Measurements from ENCODE around the gene FBXW5. TPM values are rescaled to one million over a fixed set of nuclear protein-coding genes. Genes with fewer than 3 reads are reported as not detected.

The FBXW5 gene
- total and polyA plus RNA-seq, 9 of the 15 experiments (the other 6 are each of a cell fraction or from before 2014, with no cell fraction given): 0.21 to 128 (median 37.0) TPM

- intact Hi-C loops (cut with micrococcal nuclease) (no loop called here), in situ Hi-C loops (cut with MboI) (no loop called here)
- CTCF ChIA-PET (ENCODE audit: low intra/inter-chr PET ratio): no interaction called here
- Histone ChIP-seq H3K9ac (ENCODE audit: insufficient read depth in 1 of 2, low read depth in 2 of 2, low read length in 2 of 2) (peak overlapping the region in 1 of 2 experiments; percentile 55; a peak in 1 of 4 replicates), H3K27me3 (ENCODE audit: control insufficient read depth in 2 of 2, insufficient read depth in 2 of 2, low read length in 2 of 2) (peaks cover 2 to 7% of the 10 kb centered on the region in 2 experiments; a peak in 3 of 5 replicates), H3K4me3 (no peak overlapping the region), H4K20me1 (replicated peaks; ENCODE audit: control insufficient read depth, insufficient read depth, low read length) (0 out of 2 replicates have a peak, but pooled peaks cover 4% of the 10 kb centered on the region), H3K4me2 (ENCODE audit: insufficient read depth, low read length) (no peak overlapping the region), H3K4me1 (replicated peaks in 1 of 2; ENCODE audit: control insufficient read depth in 2 of 2, insufficient read depth in 2 of 2, low read length in 2 of 2) (peaks cover 0 to 62% of the 10 kb centered on the region in 2 experiments; a peak in 4 of 5 replicates), H2AFZ (ENCODE audit: low read depth, low read length) (no peak overlapping the region), H3K9me3 (replicated peaks; ENCODE audit: control insufficient read depth, insufficient read depth, low read depth, low read length) (no peaks in the 10 kb centered on the region), H3K27ac (ENCODE audit: extremely low read depth, low read depth, low read length) (no peak overlapping the region), H3K79me2 (ENCODE audit: control insufficient read depth, insufficient read depth, low read length) (no peaks in the 10 kb centered on the region), H3K36me3 (ENCODE audit: control insufficient read depth, insufficient read depth, low read length) (no peaks in the 10 kb centered on the region), H3K9me1 (ENCODE audit: control insufficient read depth, insufficient read depth, low read length) (no peaks in the 10 kb centered on the region)
- POLR2A ChIA-PET: interaction anchor here (1.0 kb wide), 1 partner anchor 19 kb away, joined by 6 read pairs; no protein-coding TSS in a partner anchor
- no TSS peak for BruUV-seq (replicated peaks)
- TF ChIP-seq HDAC6 (IDR thresholded peaks at IDR 0.05; ENCODE audit: low read depth, low read length): no peak
- no peak for DNase-seq (ENCODE audit: extremely low read depth in 1 of 4, low spot score in 3 of 4)
- ATAC-seq: no peak
- no peak for FAIRE-seq
- whole genome bisulfite sequencing (ENCODE audit: insufficient coverage, low coverage, missing lambda C conversion rate): 10% methylated on average over 13 of the region's 14 CpGs
Observed at GRCh38 chr9:136955202-136955942, 10.8 kb upstream of the FBXW5 start.

GRCh38 chr9:136954270-136955083, 9.9 kb upstream of the FBXW5 start:
- no peak for FAIRE-seq
- intact Hi-C loops (cut with micrococcal nuclease): no loop called here
- POLR2A ChIA-PET: interaction anchor here (1.0 kb wide), 1 partner anchor 19 kb away, joined by 6 read pairs; no protein-coding TSS in a partner anchor

More at GRCh38 chr9:136954270-136955083, 9.9 kb upstream of the FBXW5 start:
- Histone ChIP-seq H3K4me3 (no peak overlapping the region), H3K4me2 (ENCODE audit: insufficient read depth, low read length) (no peak overlapping the region), H3K79me2 (ENCODE audit: control insufficient read depth, insufficient read depth, low read length) (no peaks in the 10 kb centered on the region), H3K9ac (ENCODE audit: insufficient read depth in 1 of 2, low read depth in 2 of 2, low read length in 2 of 2) (no peak overlapping the region), H2AFZ (ENCODE audit: low read depth, low read length) (no peak overlapping the region), H3K9me3 (replicated peaks; ENCODE audit: control insufficient read depth, insufficient read depth, low read depth, low read length) (no peaks in the 10 kb centered on the region), H3K27me3 (ENCODE audit: control insufficient read depth in 2 of 2, insufficient read depth in 2 of 2, low read length in 2 of 2) (peaks cover 2 to 7% of the 10 kb centered on the region in 2 experiments; a peak in 3 of 5 replicates), H3K27ac (ENCODE audit: extremely low read depth, low read depth, low read length) (no peak overlapping the region), H4K20me1 (replicated peaks; ENCODE audit: control insufficient read depth, insufficient read depth, low read length) (0 out of 2 replicates have a peak, but pooled peaks cover 4% of the 10 kb centered on the region), H3K36me3 (ENCODE audit: control insufficient read depth, insufficient read depth, low read length) (no peaks in the 10 kb centered on the region), H3K9me1 (ENCODE audit: control insufficient read depth, insufficient read depth, low read length) (no peaks in the 10 kb centered on the region), H3K4me1 (replicated peaks in 1 of 2; ENCODE audit: control insufficient read depth in 2 of 2, insufficient read depth in 2 of 2, low read length in 2 of 2) (peaks cover 0 to 65% of the 10 kb centered on the region in 2 experiments; a peak in 4 of 5 replicates)
- ATAC-seq (no peak), DNase-seq (ENCODE audit: extremely low read depth in 1 of 4, low spot score in 3 of 4) (no peak)
- CTCF ChIA-PET (ENCODE audit: low intra/inter-chr PET ratio): no interaction called here
- BruUV-seq (replicated peaks): no TSS peak
- 9% methylated on average over 13 of the region's 25 CpGs for WGBS (ENCODE audit: insufficient coverage, low coverage, missing lambda C conversion rate)
- in situ Hi-C loops (cut with MboI): no loop called here
- TF ChIP-seq, protein P1, sequence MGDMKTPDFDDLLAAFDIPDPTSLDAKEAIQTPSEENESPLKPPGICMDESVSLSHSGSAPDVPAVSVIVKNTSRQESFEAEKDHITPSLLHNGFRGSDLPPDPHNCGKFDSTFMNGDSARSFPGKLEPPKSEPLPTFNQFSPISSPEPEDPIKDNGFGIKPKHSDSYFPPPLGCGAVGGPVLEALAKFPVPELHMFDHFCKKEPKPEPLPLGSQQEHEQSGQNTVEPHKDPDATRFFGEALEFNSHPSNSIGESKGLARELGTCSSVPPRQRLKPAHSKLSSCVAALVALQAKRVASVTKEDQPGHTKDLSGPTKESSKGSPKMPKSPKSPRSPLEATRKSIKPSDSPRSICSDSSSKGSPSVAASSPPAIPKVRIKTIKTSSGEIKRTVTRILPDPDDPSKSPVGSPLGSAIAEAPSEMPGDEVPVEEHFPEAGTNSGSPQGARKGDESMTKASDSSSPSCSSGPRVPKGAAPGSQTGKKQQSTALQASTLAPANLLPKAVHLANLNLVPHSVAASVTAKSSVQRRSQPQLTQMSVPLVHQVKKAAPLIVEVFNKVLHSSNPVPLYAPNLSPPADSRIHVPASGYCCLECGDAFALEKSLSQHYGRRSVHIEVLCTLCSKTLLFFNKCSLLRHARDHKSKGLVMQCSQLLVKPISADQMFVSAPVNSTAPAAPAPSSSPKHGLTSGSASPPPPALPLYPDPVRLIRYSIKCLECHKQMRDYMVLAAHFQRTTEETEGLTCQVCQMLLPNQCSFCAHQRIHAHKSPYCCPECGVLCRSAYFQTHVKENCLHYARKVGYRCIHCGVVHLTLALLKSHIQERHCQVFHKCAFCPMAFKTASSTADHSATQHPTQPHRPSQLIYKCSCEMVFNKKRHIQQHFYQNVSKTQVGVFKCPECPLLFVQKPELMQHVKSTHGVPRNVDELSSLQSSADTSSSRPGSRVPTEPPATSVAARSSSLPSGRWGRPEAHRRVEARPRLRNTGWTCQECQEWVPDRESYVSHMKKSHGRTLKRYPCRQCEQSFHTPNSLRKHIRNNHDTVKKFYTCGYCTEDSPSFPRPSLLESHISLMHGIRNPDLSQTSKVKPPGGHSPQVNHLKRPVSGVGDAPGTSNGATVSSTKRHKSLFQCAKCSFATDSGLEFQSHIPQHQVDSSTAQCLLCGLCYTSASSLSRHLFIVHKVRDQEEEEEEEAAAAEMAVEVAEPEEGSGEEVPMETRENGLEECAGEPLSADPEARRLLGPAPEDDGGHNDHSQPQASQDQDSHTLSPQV (IDR thresholded peaks at IDR 0.05): no peak
- TF ChIP-seq ZNF707 (CRISPR knock-in tag; conservative IDR thresholded peaks at IDR 0.05) (no peak), CBX1 (IDR thresholded peaks at IDR 0.05; ENCODE audit: low read depth) (no peak), COPS2 (conservative IDR thresholded peaks at IDR 0.05) (no peak), ZNF134 (CRISPR knock-in tag; conservative IDR thresholded peaks at IDR 0.05) (no peak), GATAD2B (IDR thresholded peaks at IDR 0.05; ENCODE audit: borderline replicate concordance) (no peak), RCOR1 (IDR thresholded peaks at IDR 0.05; ENCODE audit: borderline replicate concordance in 1 of 2, low read depth in 2 of 2, low read length in 2 of 2) (no peak), SOX6 (IDR thresholded peaks at IDR 0.05) (no peak)

All from K562 (cell line).